ENCODE data around the gene PPHLN1.
"Not testable (repeated sequence)": the region's sequence is repeated elsewhere in the genome, so short reads cannot be mapped to it uniquely, and the experiment has no call there.

PPHLN1 gene

GRCh38 chr12:42346403-42347002 lies 20.5 kb downstream of the PPHLN1 start:
- no peak for TF ChIP-seq CTCF (IDR thresholded peaks at IDR 0.05; ENCODE audit: control insufficient read depth, extremely low read depth, insufficient read depth)
- no peak overlapping the region for H3K4me3 ChIP-seq (ENCODE audit: low read depth, low read length)
- DNase-seq (ENCODE audit: low read depth), result no peak

DNA sequence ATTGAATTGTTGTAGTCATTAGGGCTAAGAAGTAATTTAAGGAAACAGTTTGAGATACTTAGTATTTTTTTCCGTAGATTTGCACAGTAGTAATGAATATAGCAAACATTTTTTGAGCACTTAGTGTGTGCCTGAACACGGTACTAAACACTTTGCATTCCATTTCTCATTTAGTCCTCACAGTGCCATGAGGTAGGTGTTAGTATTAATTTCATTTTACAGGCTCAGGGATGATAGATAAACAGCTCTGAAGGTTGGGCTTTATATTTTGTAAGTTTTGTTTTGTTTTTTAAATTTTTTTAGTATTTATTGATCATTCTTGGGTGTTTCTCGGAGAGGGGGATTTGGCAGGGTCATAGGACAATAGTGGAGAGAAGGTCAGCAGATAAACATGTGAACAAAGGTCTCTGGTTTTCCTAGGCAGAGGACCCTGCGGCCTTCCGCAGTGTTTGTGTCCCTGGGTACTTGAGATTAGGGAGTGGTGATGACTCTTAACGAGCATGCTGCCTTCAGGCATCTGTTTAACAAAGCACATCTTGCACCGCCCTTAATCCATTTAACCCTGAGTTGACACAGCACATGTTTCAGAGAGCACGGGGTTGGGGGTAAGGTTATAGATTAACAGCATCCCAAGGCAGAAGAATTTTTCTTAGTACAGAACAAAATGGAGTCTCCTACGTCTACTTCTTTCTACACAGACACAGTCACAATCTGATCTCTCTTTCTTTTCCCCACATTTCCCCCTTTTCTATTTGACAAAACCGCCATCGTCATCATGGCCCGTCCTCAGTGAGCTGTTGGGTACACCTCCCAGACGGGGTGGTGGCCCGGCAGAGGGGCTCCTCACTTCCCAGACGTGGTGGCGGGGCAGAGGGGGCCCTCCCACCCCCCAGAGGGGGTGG lies 23.4 kb downstream of the PPHLN1 start:
- not testable (repeated sequence) for H3K4me3 ChIP-seq (ENCODE audit: low read depth, low read length); DNase-seq (ENCODE audit: low read depth)

DNA sequence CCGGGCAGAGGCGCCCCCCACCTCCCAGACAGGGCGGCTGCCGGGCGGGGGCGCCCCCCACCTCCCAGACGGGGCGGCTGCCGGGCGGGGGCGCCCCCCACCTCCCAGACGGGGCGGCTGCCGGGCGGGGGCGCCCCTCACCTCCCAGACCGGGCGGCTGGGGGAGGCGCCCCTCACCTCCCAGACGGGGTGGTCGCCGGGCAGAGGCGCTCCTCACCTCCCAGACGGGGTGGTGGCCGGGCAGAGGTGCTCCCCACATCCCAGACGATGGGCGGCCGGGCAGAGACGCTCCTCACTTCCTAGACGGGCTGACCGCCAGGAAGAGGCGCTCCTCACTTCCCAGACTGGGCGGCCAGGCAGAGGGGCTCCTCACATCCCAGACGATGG lies 24.0 kb downstream of the PPHLN1 start:
- DNase-seq (ENCODE audit: low read depth); H3K4me3 ChIP-seq (ENCODE audit: low read depth, low read length): not testable (repeated sequence)

DNA sequence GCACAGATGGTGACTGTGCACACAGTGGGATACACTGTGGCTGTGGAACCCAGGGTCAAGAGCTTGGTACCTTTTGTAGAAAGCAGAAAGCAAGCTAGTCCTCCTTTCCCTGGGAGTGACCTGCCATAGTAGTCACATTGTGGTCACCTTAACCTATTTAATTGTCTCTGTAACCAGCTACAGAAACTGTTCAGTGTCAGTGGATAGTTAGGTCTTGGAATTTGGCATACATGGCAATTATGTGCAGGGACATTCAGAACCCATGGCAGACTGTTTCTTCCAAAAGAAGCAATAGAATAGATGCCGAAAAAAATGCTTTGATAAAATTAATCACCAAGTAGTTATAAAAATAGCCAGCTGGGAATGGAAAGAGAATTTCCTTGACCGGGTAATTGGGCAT lies 30.4 kb downstream of the PPHLN1 start:
- no peak for TF ChIP-seq CTCF (IDR thresholded peaks at IDR 0.05; ENCODE audit: control insufficient read depth, extremely low read depth, insufficient read depth)
- no peak for DNase-seq (ENCODE audit: low read depth)
- H3K4me3 ChIP-seq (ENCODE audit: low read depth, low read length), result no peak overlapping the region

DNA sequence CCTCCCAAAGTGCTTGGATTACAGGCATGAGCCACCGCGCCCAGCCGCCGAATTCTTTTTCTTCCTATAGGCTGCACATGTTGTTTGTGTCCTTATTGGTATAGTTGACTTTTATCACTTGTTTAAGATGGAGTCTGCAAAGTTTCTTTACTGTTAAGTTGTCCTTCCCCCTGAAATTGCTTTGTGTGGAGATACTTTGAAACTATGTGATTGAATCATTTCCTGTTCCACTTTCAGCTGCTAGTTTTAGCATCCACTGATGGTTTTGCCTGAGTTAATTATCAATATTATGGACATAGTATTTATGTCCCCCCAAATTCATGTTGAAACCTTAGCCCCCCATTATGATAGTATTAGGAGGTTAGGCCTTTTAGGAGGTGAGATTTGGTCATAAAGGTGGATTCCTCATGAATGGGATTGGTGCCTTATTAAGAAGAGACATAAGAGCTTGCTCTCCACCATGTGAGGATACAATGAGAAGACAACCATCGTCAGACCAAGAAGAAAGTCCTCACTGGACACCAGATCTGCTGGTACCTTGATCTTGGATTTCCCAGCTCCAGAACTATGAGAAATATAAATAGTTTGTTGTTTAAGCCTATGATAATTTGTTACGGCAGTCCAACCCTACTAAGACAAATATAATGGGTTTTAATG lies 34.9 kb downstream of the PPHLN1 start:
- DNase-seq (ENCODE audit: low read depth), result no peak
- no peak overlapping the region for H3K4me3 ChIP-seq (ENCODE audit: low read depth, low read length)
- no peak for TF ChIP-seq CTCF (IDR thresholded peaks at IDR 0.05; ENCODE audit: control insufficient read depth, extremely low read depth, insufficient read depth)

DNA sequence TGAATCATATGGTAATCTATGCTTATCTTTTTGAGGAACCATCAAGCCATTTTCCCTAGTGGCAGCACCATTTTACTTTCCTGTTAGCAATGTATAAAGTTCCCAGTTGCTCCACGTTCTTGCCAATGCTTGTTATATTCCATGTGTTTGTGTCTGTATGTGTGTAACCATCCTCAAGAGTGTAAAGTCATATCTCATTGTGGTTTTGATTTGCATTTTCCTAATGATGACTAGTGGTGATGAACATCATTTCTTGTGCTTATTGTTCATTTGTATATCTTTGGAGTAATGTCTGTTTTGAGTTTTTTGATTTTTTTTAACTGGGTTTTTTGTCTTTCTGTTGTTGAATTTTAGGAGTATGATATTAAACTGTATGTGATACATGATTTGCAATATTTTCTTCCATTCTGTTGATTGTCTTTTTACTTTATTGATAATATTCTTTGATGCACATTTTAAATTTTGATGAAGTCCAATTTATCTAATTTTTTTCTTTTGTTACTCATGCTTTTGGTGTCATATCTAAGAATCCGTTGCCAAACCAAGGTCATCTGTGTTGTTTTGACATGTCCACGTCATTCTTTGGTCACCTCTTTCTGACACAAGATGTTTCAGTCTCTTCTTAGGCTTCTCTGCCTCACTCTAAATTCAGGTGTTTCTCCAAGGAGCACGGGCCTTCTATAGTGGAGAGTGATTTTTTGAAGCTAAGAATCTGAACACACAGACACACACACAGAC lies 36.1 kb downstream of the PPHLN1 start:
- no peak for TF ChIP-seq CTCF (IDR thresholded peaks at IDR 0.05; ENCODE audit: control insufficient read depth, extremely low read depth, insufficient read depth)
- no peak for DNase-seq (ENCODE audit: low read depth)
- H3K4me3 ChIP-seq (ENCODE audit: low read depth, low read length), result no peak overlapping the region

DNA sequence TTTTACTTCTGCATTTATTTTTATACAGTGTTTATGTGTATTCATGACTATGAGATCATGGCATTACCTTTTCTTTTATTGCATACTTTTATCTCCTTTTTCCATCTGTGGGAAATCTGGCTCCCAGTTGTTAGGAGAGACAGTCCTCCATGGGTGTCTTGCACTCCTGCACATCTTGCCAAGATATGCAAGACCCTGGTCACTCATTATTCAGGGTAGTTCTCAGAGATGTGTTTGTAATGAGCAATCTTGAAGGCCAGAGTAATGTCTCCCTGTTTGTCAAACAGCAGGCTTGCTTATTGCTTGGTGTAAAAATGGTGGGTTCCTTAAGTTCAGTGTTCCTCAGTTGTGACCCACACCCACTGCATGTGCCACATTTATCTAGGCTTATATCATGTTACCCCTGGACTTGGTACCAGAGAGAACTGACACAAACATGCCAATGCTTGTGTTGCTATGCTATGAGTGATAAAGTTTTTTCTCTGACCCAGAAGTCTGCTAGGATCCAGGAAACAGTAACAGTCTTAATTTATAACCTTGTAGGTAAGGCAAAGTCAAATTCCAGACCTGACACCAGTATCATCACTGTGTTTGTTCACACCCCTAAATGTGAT lies 36.8 kb downstream of the PPHLN1 start:
- DNase-seq (ENCODE audit: low read depth), result no peak
- TF ChIP-seq CTCF (IDR thresholded peaks at IDR 0.05; ENCODE audit: control insufficient read depth, extremely low read depth, insufficient read depth), result no peak
- no peak overlapping the region for H3K4me3 ChIP-seq (ENCODE audit: low read depth, low read length)
